ENCODE results near the gene FARP1.

The FARP1 gene

GRCh38 chr13:98320561-98321105, 177.7 kb downstream of the FARP1 start:
- TF ChIP-seq CTCF (IDR thresholded peaks at IDR 0.05; ENCODE audit: low read depth, low read length, missing control alignments) = no peak
- H3K4me3 ChIP-seq (ENCODE audit: low read depth, low read length) = no peak overlapping the region
- no peak for DNase-seq (ENCODE audit: low read depth)
- in situ Hi-C loops (cut with HindIII; ENCODE audit: low sequenced_read_pairs) = no loop called here

GRCh38 chr13:98321395-98321794, 178.5 kb downstream of the FARP1 start:
- DNase-seq (ENCODE audit: low read depth) = no peak
- TF ChIP-seq CTCF (IDR thresholded peaks at IDR 0.05; ENCODE audit: low read depth, low read length, missing control alignments) = no peak
- in situ Hi-C loops (cut with HindIII; ENCODE audit: low sequenced_read_pairs) = no loop called here
- H3K4me3 ChIP-seq (ENCODE audit: low read depth, low read length) = no peak overlapping the region

GRCh38 chr13:98322091-98322718, 179.3 kb downstream of the FARP1 start:
- no peak for TF ChIP-seq CTCF (IDR thresholded peaks at IDR 0.05; ENCODE audit: low read depth, low read length, missing control alignments)
- in situ Hi-C loops (cut with HindIII; ENCODE audit: low sequenced_read_pairs) = no loop called here
- H3K4me3 ChIP-seq (ENCODE audit: low read depth, low read length) = no peak overlapping the region
- DNase-seq (ENCODE audit: low read depth) = no peak

GRCh38 chr13:98324105-98324504, 181.2 kb downstream of the FARP1 start:
- TF ChIP-seq CTCF (IDR thresholded peaks at IDR 0.05; ENCODE audit: low read depth, low read length, missing control alignments) = no peak
- in situ Hi-C loops (cut with HindIII; ENCODE audit: low sequenced_read_pairs) = no loop called here
- no peak overlapping the region for H3K4me3 ChIP-seq (ENCODE audit: low read depth, low read length)
- DNase-seq (ENCODE audit: low read depth) = peak; percentile 69

GRCh38 chr13:98325724-98326123, 182.8 kb downstream of the FARP1 start:
- in situ Hi-C loops (cut with HindIII; ENCODE audit: low sequenced_read_pairs) = no loop called here
- TF ChIP-seq CTCF (IDR thresholded peaks at IDR 0.05; ENCODE audit: low read depth, low read length, missing control alignments) = no peak
- DNase-seq (ENCODE audit: low read depth) = no peak
- H3K4me3 ChIP-seq (ENCODE audit: low read depth, low read length) = no peak overlapping the region

- in situ Hi-C loops (cut with HindIII; ENCODE audit: low sequenced_read_pairs) = no loop called here
- H3K4me3 ChIP-seq (ENCODE audit: low read depth, low read length) = no peak overlapping the region
- DNase-seq (ENCODE audit: low read depth) = no peak
- no peak for TF ChIP-seq CTCF (IDR thresholded peaks at IDR 0.05; ENCODE audit: low read depth, low read length, missing control alignments)
Measured at GRCh38 chr13:98326291-98326690, 183.4 kb downstream of the FARP1 start.
